Prostate gland (tissue), 2 donors: ENCODE results near the gene LRRC8B. TPM values are rescaled to one million over a fixed set of nuclear protein-coding genes. Genes with fewer than 3 reads are reported as not detected.

Source experiments
- DNase-seq: peaks from one replicate; pipeline ENCODE4 v3.0.0-alpha.2; 2019; ENCODE audit warnings: low spot score
- H3K27ac ChIP-seq, 2 donors: fragments of 200-600 bp; sonication (generic); 2 replicates each; pipeline ENCODE4 v1.5.1; 2017 to 2019
- H3K27me3 ChIP-seq: fragments of 200-600 bp; sonication (generic); replicated peaks from 2 replicates; pipeline ENCODE4 v1.5.1; 2019; ENCODE audit not compliant: insufficient read depth
- H3K36me3 ChIP-seq, 2 donors: fragments of 200-600 bp; sonication (generic); 1 replicate in 1 of 2; 2 replicates in 1 of 2; pipeline versions ENCODE4 v1.5.1 to v1.8.1; 2017 to 2019
- H3K4me1 ChIP-seq: fragments of 200-600 bp; sonication (generic); replicated peaks from 2 replicates; pipeline ENCODE4 v1.5.1; 2019
- H3K4me3 ChIP-seq, 2 donors: fragments of 200-600 bp; sonication (generic); 2 replicates each; pipeline ENCODE4 v1.5.1; 2017 to 2019
- H3K9me3 ChIP-seq: fragments of 200-600 bp; sonication (generic); 2 replicates; pipeline ENCODE4 v1.5.1; 2017
- CTCF ChIP-seq, 4 experiments: fragments of 200-600 bp in 2 of 4; fragments of 450-650 bp in 2 of 4; sonication (generic) in 2 of 4; IDR thresholded peaks; 1 replicate in 3 of 4; 2 replicates in 1 of 4; pipeline ENCODE4 v1.5.1; 2016 to 2019; ENCODE audit warnings: antibody characterized with exemption in 4 of 4, mild to moderate bottlenecking in 2 of 4, moderate library complexity in 2 of 4
- POLR2A ChIP-seq: fragments of 450-650 bp; IDR thresholded peaks from one replicate; pipeline ENCODE4 v1.6.1; 2016; ENCODE audit warnings: antibody characterized with exemption, mild to moderate bottlenecking
- POLR2AphosphoS5 ChIP-seq: sonication (generic); formaldehyde crosslinking; IDR thresholded peaks from one replicate; pipeline ENCODE4 v1.6.1; 2017; ENCODE audit warnings: antibody characterized with exemption
- WGBS: methylation state at CpG from one replicate; pipeline ENCODE4 v1.1.5; 2018; 5-methylcytosine and 5-hydroxymethylcytosine counted together
- intact Hi-C: fragments of 100-400 bp; cut with DNase I; formaldehyde crosslinking; loops from one replicate; pipeline ENCODE4 v1.14.2; 2022
- total RNA-seq, 2 donors: library from RNA; depleted of rRNA; stranded (reverse); fragments of >200 nt; gene quantifications; one replicate each; pipeline ENCODE4 v1.1.0, GENCODE V29; 2016

Gene LRRC8B
- total RNA-seq, 2 donors from 2014 or later: 13.9 to 25.6 TPM

GRCh38 chr1:89610457-89611011 lies 85.9 kb downstream of the LRRC8B start:
- Histone ChIP-seq H3K4me3 (no peak overlapping the region), H3K36me3 (no peaks in the 10 kb centered on the region), H3K9me3 (no peaks in the 10 kb centered on the region), H3K27me3 (no peaks in the 10 kb centered on the region), H3K27ac (no peak overlapping the region), H3K4me1 (no peaks in the 10 kb centered on the region)
- intact Hi-C loops: no loop called here
- WGBS: 82% methylated on average over 15 of the region's 15 CpGs
- DNase-seq: no peak
- TF ChIP-seq CTCF (IDR thresholded peaks at IDR 0.05): no peak
- no peak for TF ChIP-seq POLR2A
- TF ChIP-seq POLR2AphosphoS5: no peak

- DNase-seq: no peak
- H3K27ac ChIP-seq: no peak overlapping the region
- WGBS: 84% methylated on average over 1 of the region's 1 CpG
- intact Hi-C loops: no loop called here
- no peaks in the 10 kb centered on the region for H3K27me3 ChIP-seq
- no peaks in the 10 kb centered on the region for H3K36me3 ChIP-seq
- no peaks in the 10 kb centered on the region for H3K9me3 ChIP-seq
- H3K4me1 ChIP-seq: no peaks in the 10 kb centered on the region
- TF ChIP-seq POLR2A (no peak), CTCF (IDR thresholded peaks at IDR 0.05) (no peak), POLR2AphosphoS5 (no peak)
- H3K4me3 ChIP-seq: no peak overlapping the region
Measured at GRCh38 chr1:89611721-89612120, 87.1 kb downstream of the LRRC8B start.

- Histone ChIP-seq H3K4me1 (no peaks in the 10 kb centered on the region), H3K9me3 (no peaks in the 10 kb centered on the region), H3K27me3 (no peaks in the 10 kb centered on the region), H3K27ac (no peak overlapping the region), H3K4me3 (no peak overlapping the region), H3K36me3 (no peaks in the 10 kb centered on the region)
- intact Hi-C loops: no loop called here
- WGBS: 85% methylated on average over 7 of the region's 7 CpGs
- TF ChIP-seq POLR2A: no peak
- TF ChIP-seq CTCF (IDR thresholded peaks at IDR 0.05): no peak
- TF ChIP-seq POLR2AphosphoS5: no peak
- DNase-seq: no peak
Measured at GRCh38 chr1:89613928-89614327, 89.3 kb downstream of the LRRC8B start.

GRCh38 chr1:89615676-89616598 lies 91.3 kb downstream of the LRRC8B start:
- Histone ChIP-seq H3K27me3 (no peaks in the 10 kb centered on the region), H3K9me3 (no peaks in the 10 kb centered on the region), H3K4me1 (no peaks in the 10 kb centered on the region), H3K36me3 (no peaks in the 10 kb centered on the region), H3K4me3 (no peak overlapping the region), H3K27ac (no peak overlapping the region)
- 48% methylated on average over 3 of the region's 3 CpGs for WGBS
- intact Hi-C loops: no loop called here
- DNase-seq: no peak
- TF ChIP-seq POLR2A (no peak), CTCF (IDR thresholded peaks at IDR 0.05) (no peak), POLR2AphosphoS5 (no peak)
